AG09309 (cell line): ENCODE data around the gene TSHZ3.

ENCODE experiments used
- DNase-seq: peaks from one replicate; pipeline ENCODE4 v3.0.0-alpha.2; 2010; ENCODE audit warnings: low read depth
- H3K4me3 ChIP-seq: 2 replicates; pipeline ENCODE4 v1.5.1; 2011; ENCODE audit warnings: mild to moderate bottlenecking, low read depth, low read length, moderate library complexity; ENCODE audit not compliant: control insufficient read depth
- TF ChIP-seq, protein P1 (sequence below): IDR thresholded peaks from 2 replicates; pipeline ENCODE4 v1.5.1; 2011; ENCODE audit warnings: mild to moderate bottlenecking, low read depth, low read length, inconsistent platforms; ENCODE audit not compliant: insufficient read depth, control insufficient read depth; ENCODE audit errors: missing control alignments

The TSHZ3 gene, protein sequence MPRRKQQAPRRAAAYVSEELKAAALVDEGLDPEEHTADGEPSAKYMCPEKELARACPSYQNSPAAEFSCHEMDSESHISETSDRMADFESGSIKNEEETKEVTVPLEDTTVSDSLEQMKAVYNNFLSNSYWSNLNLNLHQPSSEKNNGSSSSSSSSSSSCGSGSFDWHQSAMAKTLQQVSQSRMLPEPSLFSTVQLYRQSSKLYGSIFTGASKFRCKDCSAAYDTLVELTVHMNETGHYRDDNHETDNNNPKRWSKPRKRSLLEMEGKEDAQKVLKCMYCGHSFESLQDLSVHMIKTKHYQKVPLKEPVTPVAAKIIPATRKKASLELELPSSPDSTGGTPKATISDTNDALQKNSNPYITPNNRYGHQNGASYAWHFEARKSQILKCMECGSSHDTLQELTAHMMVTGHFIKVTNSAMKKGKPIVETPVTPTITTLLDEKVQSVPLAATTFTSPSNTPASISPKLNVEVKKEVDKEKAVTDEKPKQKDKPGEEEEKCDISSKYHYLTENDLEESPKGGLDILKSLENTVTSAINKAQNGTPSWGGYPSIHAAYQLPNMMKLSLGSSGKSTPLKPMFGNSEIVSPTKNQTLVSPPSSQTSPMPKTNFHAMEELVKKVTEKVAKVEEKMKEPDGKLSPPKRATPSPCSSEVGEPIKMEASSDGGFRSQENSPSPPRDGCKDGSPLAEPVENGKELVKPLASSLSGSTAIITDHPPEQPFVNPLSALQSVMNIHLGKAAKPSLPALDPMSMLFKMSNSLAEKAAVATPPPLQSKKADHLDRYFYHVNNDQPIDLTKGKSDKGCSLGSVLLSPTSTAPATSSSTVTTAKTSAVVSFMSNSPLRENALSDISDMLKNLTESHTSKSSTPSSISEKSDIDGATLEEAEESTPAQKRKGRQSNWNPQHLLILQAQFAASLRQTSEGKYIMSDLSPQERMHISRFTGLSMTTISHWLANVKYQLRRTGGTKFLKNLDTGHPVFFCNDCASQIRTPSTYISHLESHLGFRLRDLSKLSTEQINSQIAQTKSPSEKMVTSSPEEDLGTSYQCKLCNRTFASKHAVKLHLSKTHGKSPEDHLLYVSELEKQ

DNA sequence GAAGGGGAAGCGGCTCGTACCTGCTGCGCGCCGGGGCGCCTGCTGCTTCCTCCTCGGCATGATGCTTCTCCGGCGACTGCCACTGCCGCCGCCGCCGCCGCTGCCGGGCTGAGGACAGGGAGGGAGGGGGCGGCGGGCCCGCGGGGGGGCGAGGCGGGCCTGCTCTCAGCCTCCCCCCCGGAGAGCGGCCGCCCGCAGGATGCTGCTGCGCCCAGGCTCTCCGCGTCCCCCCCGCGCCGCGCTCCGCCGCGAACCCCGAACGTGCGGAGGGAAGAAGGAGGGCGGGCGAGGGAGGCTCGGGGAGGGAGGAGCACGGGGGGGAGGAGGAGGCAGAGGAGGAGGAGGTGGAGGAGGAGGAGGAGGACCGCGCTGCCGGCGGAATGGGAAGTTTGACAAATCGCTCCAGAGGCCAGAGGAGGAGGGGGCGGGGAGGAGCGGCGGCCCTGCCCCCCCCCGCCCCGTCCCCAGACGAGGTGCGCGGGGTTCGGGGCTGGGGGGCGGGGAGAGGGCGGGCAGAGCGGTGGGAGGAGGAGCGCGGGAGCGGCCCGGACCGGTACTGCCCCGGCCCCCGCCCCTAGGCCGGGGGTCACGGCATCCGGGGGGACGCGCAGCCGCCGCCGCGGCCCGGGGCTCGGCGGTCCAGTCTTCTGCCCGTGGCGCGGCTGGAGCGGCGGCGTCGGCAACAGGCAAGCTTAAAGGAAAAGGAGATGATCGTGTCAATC is at the start of gene TSHZ3:
Gene TSHZ3, minus strand, starts transcription at position 277 of the 722 bp plus-strand sequence. Its CDS starts 217 bp downstream, at position 60.
- TF ChIP-seq, protein P1, sequence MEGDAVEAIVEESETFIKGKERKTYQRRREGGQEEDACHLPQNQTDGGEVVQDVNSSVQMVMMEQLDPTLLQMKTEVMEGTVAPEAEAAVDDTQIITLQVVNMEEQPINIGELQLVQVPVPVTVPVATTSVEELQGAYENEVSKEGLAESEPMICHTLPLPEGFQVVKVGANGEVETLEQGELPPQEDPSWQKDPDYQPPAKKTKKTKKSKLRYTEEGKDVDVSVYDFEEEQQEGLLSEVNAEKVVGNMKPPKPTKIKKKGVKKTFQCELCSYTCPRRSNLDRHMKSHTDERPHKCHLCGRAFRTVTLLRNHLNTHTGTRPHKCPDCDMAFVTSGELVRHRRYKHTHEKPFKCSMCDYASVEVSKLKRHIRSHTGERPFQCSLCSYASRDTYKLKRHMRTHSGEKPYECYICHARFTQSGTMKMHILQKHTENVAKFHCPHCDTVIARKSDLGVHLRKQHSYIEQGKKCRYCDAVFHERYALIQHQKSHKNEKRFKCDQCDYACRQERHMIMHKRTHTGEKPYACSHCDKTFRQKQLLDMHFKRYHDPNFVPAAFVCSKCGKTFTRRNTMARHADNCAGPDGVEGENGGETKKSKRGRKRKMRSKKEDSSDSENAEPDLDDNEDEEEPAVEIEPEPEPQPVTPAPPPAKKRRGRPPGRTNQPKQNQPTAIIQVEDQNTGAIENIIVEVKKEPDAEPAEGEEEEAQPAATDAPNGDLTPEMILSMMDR = no peak
- DNase-seq = peak; percentile 64
- peak within 1 kb of the TSS; percentile 79 for H3K4me3 ChIP-seq

DNA sequence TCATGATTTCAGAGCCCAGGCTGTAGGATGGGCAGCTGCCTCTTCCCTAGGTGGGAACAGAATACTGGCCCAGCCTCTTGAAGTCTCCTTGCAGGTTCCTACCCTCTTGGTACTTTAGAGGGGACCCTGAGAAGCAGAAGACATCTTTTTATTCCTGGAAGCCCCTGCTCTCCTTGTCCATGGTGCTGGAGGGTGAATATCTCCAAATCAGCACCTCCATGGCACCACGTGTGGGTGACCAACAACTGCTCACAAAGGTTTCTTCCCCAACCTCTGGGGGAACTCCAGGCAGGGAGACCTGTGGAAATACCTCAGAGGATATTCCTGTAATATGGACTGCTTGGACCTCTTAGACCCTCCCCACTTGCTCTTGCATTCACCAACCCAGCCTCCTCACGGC is 48.1 kb upstream of the TSHZ3 start:
- TF ChIP-seq, protein P1 = no peak
- DNase-seq = no peak
- H3K4me3 ChIP-seq = no peak overlapping the region

- TF ChIP-seq, protein P1 = no peak
These were observed 43.2 kb upstream of the TSHZ3 start for GRCh38 chr19:31392464-31392863.

DNA sequence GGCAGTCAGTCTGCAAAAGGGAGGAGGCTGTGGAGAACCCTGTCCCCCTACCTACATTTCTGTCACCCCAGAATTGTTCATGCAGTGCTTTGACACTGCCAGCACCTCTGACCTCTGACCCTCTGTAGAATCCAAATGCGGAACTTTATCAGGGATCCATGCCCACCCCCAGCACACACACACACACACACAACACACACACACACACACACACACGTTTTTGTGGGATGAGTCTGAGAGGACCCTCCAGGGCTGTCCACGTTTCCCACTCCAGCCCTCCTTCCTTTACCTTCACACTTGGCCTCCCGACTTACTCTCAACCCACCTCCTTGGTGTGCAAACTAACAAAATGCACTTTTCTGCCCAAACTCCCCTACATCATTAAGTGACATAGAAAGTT is 42.3 kb upstream of the TSHZ3 start:
- no peak for DNase-seq
- TF ChIP-seq, protein P1 = no peak
- H3K4me3 ChIP-seq = no peak overlapping the region

More at GRCh38 chr19:31392464-31392863, 43.2 kb upstream of the TSHZ3 start:
- DNase-seq = no peak
- no peak overlapping the region for H3K4me3 ChIP-seq

DNA sequence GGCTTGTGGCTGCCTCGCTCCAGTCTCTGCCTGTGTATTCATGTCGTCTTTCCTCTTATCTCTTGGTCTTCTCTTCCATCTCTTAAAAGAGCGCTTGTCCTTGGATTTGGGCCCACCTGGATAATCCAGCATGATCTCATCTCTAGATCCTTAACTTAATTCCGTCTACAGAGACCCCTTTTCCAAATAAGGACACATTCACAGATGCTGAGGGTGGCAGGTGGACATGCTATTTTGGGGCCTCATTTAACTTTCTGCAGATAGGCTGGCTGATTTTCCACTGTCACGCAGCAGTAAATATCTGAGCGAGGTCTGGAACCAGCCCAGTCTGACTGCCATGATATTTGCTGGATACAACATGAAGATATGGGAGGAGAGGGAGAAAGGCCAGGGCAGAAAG is 41.5 kb upstream of the TSHZ3 start:
- TF ChIP-seq, protein P1 = no peak
- no peak for DNase-seq
- H3K4me3 ChIP-seq = no peak overlapping the region

DNA sequence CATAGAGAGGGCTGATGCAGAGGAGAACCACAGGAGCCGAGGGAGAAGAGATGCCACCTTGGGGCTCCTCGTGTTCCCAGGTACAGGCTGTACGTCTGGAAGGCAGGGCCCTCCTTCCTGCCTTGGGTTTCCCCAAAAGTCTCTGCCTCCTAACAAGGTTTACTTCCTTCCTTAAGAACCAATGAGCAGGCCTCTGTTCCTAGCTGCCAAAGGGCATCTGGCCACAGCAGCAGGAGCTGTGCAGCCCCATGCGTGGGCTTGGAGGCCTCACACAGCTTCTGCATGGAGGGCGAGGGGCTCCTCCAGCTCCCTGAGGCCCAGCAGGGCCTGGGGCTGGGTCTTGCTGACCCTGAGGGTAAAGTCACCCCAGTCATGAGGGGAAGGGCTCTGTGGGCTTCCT is 40.6 kb upstream of the TSHZ3 start:
- H3K4me3 ChIP-seq = no peak overlapping the region
- no peak for DNase-seq
- TF ChIP-seq, protein P1 = no peak
